ENCODE data around the gene GRAMD1A.
A peak's percentile ranks its signal among the peaks of the same experiment; 100 is the strongest.
"Not testable (repeated sequence)": the region's sequence is repeated elsewhere in the genome, so short reads cannot be mapped to it uniquely, and the experiment has no call there.

Gene GRAMD1A

GRCh38 chr19:35037716-35038622, 37.8 kb downstream of the GRAMD1A start:
- DNase-seq (ENCODE audit: low read depth in 2 of 2), result no peak

GRCh38 chr19:35038623-35039512, 38.7 kb downstream of the GRAMD1A start:
- DNase-seq (ENCODE audit: low read depth in 2 of 2), result no peak

DNA sequence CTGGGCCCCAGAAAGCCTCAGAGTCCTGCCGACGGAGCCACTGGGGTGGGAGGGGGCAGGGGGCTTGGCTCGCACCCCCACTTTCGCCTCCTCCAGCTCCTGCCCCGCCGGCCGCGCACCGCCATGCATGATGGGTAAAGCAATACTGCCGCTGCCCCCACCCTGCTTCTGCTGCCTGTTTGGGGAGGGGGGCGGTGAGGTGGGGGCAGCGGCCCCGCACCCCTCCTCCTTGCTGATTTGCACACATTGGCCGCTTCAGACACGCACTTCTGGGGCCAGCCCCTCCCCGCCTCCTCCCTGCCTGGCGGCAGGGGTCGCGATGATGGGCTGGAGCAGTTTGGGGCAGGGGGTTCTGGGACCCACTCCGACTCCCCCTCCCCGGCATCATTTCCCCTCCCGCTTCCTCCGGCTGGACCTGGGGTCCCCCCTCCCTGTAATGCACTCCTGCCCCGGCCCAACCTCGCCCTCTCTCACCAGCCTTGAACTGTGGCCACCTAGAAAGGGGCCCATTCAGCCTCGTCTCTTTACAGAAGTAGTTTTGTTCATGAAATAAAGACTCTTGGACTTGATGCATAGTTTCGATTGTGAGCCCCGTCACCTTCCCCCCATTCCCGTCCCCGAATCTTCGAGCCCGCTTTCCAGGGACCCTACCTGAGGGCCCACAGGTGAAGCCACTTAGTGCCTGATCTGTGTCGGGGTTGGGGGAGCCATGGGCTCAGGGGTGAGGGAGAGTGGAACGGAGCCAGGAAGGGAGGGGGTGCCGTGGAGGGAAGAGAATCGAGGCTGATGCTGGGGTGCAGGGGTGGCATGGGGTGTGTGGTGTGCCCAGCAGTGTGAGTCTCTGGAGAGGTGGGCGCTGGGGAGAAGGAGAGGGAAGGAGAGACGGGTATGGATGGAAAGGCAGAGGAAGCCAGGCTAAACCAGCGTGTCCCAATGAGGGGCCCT, 40.0 kb downstream of the GRAMD1A start:
- DNase-seq (ENCODE audit: low read depth in 2 of 2), result no peak

- no peak for DNase-seq (ENCODE audit: low read depth in 2 of 2)
These were observed 40.9 kb downstream of the GRAMD1A start for GRCh38 chr19:35040826-35041547.

GRCh38 chr19:35041548-35042055, 41.5 kb downstream of the GRAMD1A start, which contains the start of gene HPN:
Gene HPN (plus strand): TSS chr19:35041721. CDS start chr19:35042507, 786 bp downstream.
- DNase-seq (ENCODE audit: low read depth in 2 of 2), result no peak

- DNase-seq (ENCODE audit: low read depth in 2 of 2), result no peak
These were observed 42.1 kb downstream of the GRAMD1A start for GRCh38 chr19:35042056-35042730.

- DNase-seq (ENCODE audit: low read depth in 2 of 2), result no peak
These were observed 43.0 kb downstream of the GRAMD1A start for GRCh38 chr19:35042954-35043604.

- DNase-seq (ENCODE audit: low read depth in 2 of 2), result no peak
These were observed 43.8 kb downstream of the GRAMD1A start for GRCh38 chr19:35043906-35044305.

DNA sequence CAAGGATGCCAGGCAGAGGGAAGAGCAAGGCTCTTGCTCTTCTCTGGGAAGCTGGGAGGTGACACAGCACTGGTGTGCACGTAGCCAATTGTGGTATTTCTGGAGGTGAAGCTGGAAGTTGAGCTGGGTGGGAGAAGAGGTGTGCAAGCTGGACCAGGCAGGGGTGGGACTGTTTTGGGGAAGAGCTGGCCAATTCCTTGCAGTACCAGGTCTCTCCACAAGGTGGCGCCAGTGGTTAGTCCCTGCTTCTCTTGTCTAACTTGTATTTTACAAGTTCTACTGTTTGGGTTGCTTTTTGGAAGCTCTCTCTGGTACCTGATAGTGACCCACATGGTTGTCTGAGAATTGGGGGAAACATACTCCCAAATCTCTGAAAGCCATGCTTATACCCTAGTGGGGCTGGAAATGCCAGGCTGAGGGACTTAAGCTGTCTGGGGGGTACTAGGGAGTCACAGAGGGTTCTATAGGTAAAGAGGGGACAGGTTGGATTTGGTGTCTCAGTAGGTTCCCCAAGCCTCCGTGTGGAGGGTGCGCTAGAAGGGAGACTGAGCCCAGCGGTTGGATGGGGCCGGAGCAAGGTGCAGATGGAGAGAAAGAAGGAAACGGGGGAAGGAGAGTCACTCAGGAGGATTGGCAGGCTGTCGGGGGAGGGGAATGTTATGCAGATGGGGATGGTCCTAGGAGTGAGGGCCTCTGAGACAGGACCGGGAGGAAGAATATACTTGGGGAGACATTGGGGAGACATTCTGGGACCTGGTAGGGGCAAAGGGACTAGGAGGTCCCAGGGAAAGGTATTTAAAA, 44.4 kb downstream of the GRAMD1A start:
- DNase-seq (ENCODE audit: low read depth in 2 of 2), result peak; percentile 23 to 37

- no peak for DNase-seq (ENCODE audit: low read depth in 2 of 2)
These were observed 45.7 kb downstream of the GRAMD1A start for GRCh38 chr19:35045667-35046300.

DNA sequence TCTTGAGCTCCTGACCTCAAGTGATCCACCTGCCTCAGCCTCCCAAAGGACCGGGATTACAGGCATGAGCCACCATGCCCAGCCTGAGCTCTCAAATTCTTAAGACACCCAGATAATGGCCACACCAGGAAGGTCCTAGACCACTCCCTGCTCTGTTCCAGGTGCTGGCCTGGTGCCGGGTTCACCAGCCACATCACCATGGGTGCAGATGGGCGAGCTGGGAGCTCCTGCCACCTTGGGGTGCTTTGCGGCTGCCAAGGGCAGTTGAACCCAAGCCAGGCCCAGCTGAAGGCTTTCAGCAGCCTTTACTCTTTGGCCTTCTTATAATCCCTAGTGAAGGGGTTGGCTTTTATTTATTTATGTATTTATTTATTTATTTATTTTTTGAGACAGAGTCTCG, 46.3 kb downstream of the GRAMD1A start:
- DNase-seq (ENCODE audit: low read depth in 2 of 2), result no peak

GRCh38 chr19:35048911-35049411, 48.8 kb downstream of the GRAMD1A start:
- no peak for DNase-seq (ENCODE audit: low read depth in 2 of 2)

DNA sequence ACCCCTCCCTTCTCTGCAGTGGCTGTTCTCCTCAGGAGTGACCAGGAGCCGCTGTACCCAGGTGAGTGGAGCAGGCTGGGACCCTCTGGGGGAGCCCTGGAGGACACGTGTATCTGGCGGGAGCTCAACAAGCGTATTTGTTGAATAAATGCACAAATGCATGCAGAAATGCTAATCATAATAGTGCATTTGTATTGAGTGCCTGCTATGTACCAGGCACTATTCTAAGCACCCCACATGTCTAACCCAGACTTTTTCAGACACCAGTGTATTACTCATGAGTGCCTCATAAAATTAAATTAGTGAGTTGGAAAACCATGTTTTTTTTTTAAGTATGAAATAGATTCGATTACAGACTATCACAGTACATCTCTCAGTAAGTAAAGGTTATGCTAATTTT, 49.3 kb downstream of the GRAMD1A start:
- DNase-seq (ENCODE audit: low read depth in 2 of 2), result no peak

DNA sequence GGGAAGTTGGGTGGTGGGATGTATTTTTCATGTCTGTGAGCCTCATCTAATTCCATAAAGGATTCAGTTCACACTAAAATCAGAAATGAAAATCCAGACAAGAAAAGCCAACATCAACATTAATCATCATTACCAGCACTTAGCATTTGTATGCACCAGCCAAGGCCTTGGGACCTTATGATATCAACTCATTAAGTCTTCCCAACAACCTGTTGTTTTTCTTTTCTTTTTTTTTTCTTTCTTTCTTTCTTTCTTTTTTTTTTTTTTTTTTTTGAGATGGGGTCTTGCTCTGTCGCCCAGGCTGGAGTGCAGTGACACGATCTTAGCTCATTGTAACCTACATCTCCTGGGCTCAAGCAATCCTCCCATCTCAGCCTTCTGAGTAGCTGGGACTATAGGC, 50.5 kb downstream of the GRAMD1A start:
- DNase-seq (ENCODE audit: low read depth in 2 of 2), result not testable (repeated sequence)

GRCh38 chr19:35051268-35051667, 51.1 kb downstream of the GRAMD1A start:
- not testable (repeated sequence) for DNase-seq (ENCODE audit: low read depth in 2 of 2)

DNA sequence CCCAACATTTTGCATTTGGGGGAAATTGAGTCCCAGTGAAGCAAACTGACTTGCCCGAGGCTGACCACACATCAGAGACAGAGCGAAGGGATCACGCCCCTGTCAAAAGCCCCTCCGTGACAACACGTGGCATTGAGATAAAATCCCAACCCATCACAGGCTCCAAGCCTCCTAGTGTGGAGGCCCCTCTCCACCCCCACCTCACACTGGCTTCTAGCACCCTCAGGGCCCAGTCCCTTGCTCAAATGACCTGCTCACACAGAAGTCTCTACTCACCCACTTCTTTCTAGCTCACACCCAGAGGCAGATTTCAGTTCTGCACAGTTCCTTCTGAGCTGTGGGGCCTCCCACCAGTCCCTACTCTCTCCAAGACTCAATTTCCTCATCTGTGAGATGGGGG, 51.7 kb downstream of the GRAMD1A start:
- no peak for DNase-seq (ENCODE audit: low read depth in 2 of 2)

GRCh38 chr19:35052599-35053190, 52.6 kb downstream of the GRAMD1A start:
- no peak for DNase-seq (ENCODE audit: low read depth in 2 of 2)
